ENCODE measurements around the gene TBC1D3C.
"Not testable (repeated sequence)": the region's sequence is repeated elsewhere in the genome, so short reads cannot be mapped to it uniquely, and the experiment has no call there.

Gene TBC1D3C

DNA sequence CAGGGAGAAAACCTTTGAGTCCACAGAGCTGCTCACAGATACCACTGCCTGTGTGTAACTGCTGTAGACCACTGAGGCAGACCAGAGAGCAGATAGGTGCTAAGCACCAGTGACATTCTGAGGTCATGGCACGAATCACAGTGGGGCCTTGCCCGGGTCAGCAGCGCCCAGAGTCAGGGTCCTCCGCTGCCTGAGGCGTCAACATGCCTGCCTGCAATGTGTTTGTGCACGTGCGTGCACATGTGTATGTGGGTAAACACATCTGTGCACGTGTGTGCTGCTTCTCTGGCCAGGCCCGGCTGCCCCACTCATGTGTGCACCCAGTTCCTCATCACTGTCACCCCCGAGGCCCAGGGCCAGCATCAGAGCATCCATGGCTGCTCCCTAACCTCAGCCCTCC is at the start of gene TBC1D3C:
TBC1D3C (minus strand) TSS at position 101 of the 400 bp plus-strand sequence. CDS start 1,568 bp downstream, outside the sequence.
- DNase-seq (ENCODE audit: low read depth); H3K4me3 ChIP-seq (ENCODE audit: low read depth, low read length): not testable (repeated sequence)

- not testable (repeated sequence) for H3K4me3 ChIP-seq (ENCODE audit: low read depth, low read length); DNase-seq (ENCODE audit: low read depth)
Observed at GRCh38 chr17:38099262-38099661, 30.8 kb upstream of the TBC1D3C start.

GRCh38 chr17:38094059-38094694 is 25.7 kb upstream of the TBC1D3C start:
- DNase-seq (ENCODE audit: low read depth); H3K4me3 ChIP-seq (ENCODE audit: low read depth, low read length): not testable (repeated sequence)

DNA sequence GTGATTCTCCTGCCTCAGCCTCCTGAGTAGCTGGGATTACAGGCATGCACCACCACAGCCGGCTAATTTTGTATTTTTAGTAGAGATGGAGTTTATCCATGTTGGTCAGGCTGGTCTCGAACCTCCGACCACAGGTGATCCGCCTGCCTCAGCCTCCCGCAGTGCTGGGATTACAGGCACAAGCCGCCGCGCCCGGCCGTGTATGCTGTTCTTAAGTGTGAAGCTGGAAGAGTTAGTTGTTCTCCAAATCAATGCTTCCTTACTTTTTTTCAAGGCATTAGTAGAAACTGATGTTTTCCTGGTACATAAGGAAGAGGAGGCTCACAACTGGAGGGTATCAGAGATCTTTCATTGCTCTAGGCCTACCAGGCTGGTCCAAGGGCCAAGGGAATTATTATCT is 19.7 kb upstream of the TBC1D3C start:
- not testable (repeated sequence) for DNase-seq (ENCODE audit: low read depth); H3K4me3 ChIP-seq (ENCODE audit: low read depth, low read length)

DNA sequence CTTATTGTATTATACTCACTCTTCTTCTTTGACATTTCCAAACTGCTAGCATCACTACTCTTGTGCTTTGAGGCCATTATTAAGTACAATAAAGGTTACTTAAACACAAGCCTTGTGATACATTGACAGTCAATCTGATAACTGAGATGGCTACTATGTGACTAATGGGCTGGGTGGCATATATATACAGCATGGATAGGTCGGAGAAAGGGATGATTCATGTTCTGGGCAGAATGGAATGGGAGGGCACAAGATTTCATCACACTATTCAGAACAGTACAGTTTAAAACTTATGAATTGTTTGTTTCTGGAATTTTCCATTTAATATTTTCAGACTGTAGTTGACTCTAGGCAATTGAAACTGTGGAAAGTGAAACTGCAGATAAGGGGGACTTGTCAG is 18.9 kb upstream of the TBC1D3C start:
- not testable (repeated sequence) for DNase-seq (ENCODE audit: low read depth); H3K4me3 ChIP-seq (ENCODE audit: low read depth, low read length)

Measured in LNCaP clone FGC (cell line).